A549 (cell line): Measurements from ENCODE around the gene FAM53B.

Experiments used
- EP300 ChIP-seq, 2 experiments: fragments of >200 bp; sonication (Bioruptor Twin); formaldehyde crosslinking; IDR thresholded peaks; 2 replicates in 1 of 2; 3 replicates in 1 of 2; pipeline ENCODE4 v1.6.1; 2016 to 2017
- POLR2AphosphoS2 ChIP-seq: conservative IDR thresholded peaks from 2 replicates; pipeline ENCODE4 v1.6.1; 2012; ENCODE audit warnings: low read length, improper control_type of control experiment, inconsistent platforms
- SMC3 ChIP-seq: fragments of >200 bp; sonication (Bioruptor Twin); formaldehyde crosslinking; IDR thresholded peaks from 3 replicates; pipeline ENCODE4 v1.6.1; 2018; ENCODE audit warnings: inconsistent platforms
- USF2 ChIP-seq: fragments of 450-650 bp; IDR thresholded peaks from 2 replicates; pipeline ENCODE4 v1.6.1; 2014; ENCODE audit warnings: antibody characterized with exemption

GRCh38 chr10:124621637-124622036 lies 122.5 kb downstream of the FAM53B start:
- no peak for TF ChIP-seq USF2
- no peak for TF ChIP-seq SMC3
- TF ChIP-seq EP300 (IDR thresholded peaks at IDR 0.05), result no peak
- TF ChIP-seq POLR2AphosphoS2, result no peak
